MV-4-11 (cell line): ENCODE data around the gene RFTN2.
A peak's percentile ranks its signal among the peaks of the same experiment; 100 is the strongest.
"Not testable (repeated sequence)": the region's sequence is repeated elsewhere in the genome, so short reads cannot be mapped to it uniquely, and the experiment has no call there.

Experiments
- DNase-seq: peaks from one replicate; lab custom pipeline; 2025; lab: John Stamatoyannopoulos, UW

The RFTN2 gene

DNA sequence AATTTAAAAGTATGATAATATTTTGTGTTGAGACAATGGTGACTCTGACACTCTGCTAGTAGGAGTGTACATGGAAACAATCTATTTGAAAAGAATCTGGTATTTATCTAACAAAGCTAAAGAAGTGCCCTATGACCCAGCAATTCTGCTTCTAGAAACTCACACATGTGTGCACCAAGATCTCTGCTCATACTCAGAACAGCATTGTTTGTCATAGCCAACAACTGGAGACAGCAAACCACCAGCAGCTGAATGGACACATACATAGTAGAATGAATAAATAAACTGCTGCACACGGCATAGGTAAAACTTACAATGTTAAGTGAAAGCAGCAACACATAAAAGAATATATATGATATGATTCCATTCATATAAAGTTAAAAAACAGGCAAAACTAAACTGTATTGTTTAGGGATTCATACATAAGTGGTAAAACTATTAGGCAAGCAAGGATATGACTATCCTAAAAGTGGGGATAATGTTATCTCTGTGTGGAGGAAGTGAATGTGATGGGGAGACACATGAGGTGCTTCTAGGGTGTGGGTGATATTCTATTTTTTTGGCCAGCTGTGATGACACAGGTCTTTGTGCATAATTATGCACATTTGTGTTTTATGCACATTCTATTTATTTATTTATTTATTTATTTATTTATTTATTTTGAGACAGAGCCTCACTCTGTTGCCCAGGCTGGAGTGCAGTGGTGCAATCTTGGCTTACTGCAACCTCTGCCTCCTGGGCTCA lies 71.1 kb downstream of the RFTN2 start:
- DNase-seq = no peak

DNA sequence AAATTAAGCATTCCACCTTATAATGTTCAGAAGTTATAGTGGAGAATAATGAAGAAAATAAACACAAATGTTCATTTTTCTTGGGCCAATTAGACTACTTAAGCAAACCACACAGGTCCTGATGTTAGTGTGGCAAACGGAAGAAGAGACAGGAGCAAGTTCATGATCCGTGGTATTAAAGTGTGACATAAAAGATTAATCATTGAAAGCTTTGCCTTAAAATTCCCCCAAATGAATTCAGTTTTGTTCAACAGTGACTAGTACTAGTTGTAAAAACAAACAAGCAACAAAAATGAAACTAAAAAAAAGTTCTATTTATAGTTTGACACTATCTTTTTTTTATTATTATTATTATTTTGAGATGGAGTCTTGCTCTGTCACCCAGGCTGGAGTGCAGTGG lies 73.7 kb downstream of the RFTN2 start:
- DNase-seq = no peak

DNA sequence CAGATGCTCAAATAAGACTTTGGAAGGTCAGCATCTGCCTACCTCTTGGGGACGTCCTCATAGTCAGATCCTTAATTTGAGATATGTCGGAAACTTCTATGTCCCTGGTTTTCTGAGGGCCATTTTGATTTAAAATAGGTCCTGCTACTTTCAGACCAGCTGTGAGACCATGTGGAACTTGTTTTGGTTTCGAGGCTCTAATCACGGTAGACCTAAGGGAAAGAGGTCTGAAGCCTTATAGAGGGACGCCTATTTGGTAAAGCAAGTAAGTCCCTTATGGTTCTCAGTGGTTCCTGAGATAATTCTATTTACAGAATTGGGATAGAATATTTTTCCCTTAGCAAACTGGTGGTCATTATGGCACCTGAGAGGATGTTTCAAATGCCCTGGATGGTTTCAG lies 75.1 kb downstream of the RFTN2 start:
- no peak for DNase-seq

DNA sequence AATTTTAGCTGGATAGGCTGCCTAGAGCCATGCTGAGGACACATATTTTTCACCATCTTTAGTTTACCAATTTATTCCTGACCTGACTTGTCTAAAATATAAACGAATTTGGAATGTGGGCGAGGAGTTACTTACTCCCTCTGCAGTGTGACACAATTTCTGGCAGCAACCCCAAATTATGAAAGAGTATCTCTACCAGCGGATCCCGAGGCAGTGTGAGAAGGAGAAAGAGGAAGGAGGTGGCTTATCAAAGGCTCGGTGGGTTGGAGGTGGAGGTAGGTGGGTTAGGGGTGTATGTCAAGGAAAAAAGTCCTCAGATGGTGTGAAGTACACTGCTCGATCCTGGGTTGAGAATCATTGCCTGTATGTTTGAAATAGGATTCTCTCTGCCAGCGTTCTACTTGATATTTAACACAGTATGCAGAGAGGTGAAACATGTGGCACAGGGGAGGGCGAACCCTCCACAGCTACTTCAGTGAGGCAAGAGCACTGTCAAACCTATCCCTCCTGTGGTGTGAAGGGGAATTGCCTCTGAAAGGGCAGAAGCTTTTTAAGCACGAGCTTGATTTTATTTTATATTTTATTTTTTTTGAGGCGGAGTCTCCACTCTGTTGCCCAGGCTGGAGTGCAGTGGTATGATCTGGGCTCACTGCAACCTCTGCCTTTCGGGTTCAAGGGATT lies 76.0 kb downstream of the RFTN2 start:
- DNase-seq = peak; percentile 56

DNA sequence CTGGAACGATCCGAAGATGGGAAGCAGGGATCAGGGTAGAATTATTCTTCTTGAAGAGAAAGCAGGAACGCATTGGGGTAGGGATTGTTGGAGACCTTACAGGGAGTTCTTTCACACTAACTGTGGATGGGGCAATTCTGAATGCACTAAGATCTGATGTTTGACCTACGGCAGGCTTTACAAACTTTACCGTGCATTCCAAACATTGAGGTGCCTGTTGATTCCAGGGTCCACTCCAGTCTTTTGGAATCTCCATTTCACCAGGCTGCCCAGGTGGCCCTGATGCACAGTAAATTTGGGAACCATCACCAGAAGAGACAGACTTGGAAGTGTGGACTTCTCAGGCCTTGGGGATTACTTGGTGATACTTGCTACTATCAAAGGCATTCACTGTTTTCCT lies 76.9 kb downstream of the RFTN2 start:
- no peak for DNase-seq

DNA sequence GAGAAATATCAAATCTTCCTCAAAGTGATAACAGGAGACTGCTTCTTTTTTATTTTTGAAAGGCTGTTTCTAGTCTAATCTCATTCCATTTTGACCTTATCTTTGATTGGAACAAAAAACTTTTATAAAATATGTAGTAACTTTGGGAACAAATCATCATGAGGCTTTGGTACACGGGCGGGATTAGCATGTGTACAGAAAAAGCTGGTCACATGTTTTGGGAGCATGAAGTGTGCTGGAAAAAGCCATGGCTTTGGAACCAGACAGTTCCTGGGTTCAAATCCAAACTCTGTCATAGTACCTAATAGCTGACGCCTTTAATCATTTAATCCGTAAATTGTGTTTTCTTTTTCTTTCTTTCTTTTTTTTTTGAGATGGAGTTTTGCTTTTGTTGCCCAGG lies 78.2 kb downstream of the RFTN2 start:
- DNase-seq = no peak

DNA sequence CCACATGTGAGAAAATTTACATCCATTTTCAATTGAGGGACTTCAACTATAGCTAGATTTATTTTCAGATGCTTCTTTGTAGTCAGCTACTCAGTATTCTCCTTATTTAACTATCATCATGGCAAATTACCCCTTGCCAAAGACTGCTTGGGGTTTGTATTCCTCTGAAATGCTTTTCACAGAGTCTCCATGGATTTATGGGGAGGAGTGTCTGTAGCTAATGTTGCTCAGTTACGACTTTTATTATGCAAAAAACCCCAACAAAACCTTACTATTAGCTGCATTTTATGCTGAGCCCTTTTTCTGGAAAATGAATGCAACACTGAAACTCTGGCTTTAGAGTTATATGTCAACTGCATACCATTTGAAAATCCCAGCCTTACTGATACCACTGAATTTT lies 78.6 kb downstream of the RFTN2 start:
- no peak for DNase-seq

DNA sequence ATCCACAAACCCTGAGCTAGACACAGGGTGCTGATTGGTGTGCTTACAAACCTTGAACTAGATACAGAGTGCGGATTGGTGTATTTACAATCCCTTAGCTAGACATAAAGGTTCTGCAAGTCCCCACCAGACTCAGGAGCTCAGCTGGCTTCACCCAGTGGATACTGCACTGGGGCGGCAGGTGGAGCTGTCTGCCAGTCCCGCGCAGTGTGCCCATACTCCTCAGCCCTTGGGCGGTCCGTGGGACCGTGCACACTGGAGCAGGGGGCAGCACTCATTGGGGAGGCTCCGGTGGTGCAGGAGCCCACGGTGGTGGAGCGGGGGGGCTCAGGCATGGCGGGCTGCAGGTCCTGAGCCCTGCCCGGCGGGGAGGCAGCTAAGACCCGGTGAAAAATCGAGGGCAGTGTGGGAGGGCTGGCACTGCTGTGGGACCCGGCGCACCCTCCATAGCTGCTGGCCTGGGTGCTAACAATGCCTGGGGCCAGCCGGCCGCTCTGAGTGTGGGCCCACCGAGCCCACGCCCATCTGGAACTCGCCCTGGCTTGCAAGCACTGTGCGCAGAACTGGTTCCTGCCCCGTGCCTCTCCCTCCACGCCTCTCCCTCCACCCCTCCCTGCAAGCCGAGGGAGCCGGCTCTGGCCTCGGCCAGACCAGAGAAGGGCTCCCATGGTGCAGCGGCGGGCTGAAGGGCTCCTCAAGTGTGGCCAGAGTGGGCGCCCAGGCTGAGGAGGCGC lies 83.9 kb downstream of the RFTN2 start:
- DNase-seq = no peak

DNA sequence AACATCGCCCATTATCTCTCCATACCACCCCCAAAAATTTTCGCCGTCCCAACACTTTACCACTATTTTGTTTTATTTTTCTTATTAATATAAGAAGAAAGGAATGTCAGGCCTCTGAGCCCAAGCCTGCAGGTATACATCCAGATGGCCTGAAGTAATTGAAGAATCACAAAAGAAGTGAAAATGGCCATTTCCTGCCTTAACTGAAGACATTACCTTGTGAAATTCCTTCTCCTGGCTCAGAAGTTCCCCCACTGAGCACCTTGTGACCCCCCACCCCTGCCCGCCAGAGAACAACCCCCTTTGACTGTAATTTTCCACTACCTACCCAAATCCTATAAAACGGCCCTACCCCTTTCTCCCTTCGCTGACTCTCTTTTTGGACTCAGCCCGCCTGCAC lies 88.1 kb downstream of the RFTN2 start:
- not testable (repeated sequence) for DNase-seq

DNA sequence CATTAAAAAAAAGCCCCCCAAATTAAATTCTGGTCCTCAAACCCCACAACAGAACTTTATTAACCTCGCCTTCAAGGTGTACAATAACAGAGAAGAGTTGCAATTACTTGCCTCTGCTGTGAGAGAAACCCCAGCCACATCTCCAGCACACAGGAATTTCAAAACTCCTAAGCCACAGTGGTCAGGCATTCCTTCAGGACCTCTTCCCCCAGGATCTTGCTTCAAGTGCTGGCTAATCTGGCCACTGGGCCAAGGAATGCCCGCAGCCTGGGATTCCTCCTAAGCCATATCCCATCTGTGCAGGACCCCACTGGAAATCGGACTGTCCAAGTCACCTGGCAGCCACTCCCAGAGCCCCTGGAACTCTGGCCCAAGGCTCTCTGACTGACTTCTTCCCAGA lies 95.2 kb downstream of the RFTN2 start:
- DNase-seq = not testable (repeated sequence)

DNA sequence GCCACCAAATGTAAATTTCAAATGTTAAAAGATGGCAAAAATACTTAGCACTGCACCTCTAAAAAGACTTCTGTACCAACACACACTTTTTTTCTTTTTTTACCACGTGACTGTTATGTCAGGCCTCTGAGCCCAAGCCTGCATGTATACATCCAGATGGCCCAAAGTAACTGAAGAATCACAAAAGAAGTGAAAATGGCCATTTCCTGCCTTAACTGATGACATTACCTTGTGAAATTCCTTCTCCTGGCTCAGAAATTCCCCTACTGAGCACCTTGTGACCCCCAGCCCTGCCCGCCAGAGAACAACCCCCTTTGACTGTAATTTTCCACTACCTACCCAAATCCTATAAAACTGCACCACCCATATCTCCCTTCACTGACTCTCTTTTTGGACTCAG lies 97.1 kb downstream of the RFTN2 start:
- DNase-seq = not testable (repeated sequence)

DNA sequence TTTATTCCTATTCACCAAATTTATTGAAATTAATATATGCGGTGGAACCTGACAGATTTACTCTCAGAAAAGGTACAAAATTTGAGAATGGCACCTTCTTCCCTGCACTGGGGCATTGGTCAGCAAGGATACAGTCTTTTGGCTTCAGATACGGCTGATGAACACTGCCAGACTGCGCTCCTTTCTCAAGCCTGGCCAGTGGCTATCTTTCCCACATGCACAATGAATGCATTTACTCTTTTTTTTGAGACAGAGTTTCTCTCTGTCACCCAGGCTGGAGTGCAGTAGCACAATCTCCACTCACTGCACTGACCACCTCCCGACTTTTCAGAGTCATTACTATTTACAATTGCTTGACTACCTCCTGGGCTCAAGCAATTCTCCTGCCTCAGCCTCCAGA lies 97.9 kb downstream of the RFTN2 start:
- no peak for DNase-seq

DNA sequence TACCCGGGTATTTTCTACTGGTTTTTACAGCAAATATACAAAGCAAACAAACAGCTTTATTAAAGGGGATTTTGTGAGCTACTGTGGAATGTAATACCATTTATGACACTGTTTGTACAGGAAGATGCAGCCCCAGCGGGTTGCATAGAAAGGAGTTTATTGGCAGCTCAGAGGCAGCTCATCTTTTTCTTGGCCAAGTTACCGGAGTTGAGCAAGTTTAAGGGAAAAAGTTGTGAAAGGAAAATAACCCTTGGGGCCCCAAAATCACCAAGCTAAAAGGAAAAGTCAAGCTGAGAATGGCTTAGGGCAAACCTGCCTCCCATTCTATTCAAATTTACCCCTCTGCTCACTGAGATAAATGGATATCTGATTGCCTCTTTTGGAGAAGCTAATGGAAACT lies 98.8 kb downstream of the RFTN2 start:
- no peak for DNase-seq

DNA sequence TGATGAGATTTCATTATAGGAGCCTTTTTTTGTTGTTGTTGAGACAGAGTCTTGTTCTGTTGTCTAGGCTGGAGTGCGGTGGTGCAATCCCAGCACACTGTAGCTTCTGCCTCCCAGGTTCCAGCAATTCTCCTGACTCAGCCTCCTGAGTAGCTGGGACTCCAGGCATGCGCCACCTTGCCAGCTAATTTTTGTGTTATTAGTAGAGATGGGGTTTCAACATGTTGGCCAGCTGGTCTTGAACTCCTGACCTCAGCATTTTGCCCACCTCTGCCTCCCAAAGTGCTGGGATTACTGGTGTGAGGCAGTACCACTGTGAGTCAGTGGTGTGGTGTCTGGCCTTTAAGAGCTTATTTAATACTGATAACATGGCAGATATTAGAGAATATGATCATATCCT lies 99.4 kb downstream of the RFTN2 start:
- DNase-seq = no peak

DNA sequence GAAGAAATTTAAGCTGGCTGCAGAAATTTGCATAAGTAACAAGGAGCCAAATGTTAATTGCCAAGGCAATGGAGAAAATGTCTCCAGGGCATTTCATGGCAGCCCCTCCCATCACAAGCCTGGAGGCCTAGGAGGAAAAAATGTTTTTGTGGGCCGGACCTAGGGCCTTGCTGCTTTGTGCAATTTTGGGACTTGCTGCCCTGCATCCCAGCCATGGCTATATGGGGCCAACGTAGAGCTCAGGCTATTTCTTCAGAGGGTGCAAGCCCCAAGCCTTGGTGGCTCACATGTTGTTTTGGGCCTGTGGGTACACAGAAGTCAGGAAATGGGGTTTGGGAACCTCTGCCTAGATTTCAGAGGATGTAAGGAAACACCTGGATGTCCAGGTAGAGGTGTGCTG lies 101.8 kb downstream of the RFTN2 start:
- DNase-seq = no peak

DNA sequence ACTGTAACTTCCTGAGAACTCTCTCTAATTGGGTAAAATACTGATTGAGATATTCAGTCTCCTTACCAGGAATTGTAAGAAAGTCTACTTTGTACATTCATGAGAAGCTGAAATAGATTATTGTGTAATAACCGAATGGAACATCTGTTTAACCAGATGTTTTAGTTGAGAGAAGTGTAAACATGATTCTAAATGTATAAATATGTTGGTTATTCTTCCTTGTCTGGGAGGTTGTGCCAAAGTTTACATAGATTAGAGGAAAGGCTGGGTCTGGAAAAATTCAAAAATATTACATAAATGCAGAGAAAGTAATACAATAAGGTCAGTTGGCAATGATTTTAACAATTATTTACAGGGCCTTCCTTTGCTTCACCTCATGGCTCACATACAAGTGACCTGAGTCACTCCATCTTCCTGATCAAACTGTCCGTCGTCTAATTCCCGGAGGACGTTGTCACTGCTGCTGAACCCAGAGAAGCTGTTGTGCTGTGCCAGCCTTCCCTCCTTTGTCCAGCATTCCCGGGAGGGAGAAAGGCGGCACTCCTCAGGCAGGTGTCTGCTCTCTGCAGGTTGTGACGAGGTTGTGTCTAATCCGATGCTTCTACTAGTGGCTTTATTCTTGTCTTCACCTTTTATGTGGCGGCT lies 103.6 kb downstream of the RFTN2 start:
- peak; percentile 58 for DNase-seq

DNA sequence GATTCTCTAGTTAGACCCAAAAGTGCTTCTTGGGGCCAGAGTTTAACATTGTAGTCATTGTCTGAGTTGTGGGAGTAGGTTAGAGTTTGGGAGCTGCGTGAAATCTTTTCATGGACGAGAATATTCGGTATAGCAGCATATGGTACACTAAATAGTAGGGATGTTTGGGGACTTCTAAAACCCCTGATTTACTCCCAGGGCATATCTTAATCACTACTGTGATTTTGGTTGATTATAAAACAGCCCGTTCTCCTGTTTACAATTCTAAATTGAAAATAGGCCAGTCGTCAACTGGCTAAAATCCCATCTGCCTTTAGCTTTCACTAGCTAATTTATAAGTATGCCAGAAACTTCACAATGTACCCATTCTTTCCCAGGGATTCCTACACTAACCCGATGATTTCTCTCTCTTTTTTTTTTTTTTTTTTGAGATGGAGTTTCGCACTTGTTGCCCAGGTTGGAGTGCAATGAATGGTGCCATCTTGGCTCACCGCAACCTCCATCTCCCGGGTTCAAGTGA lies 115.2 kb downstream of the RFTN2 start:
- no peak for DNase-seq

DNA sequence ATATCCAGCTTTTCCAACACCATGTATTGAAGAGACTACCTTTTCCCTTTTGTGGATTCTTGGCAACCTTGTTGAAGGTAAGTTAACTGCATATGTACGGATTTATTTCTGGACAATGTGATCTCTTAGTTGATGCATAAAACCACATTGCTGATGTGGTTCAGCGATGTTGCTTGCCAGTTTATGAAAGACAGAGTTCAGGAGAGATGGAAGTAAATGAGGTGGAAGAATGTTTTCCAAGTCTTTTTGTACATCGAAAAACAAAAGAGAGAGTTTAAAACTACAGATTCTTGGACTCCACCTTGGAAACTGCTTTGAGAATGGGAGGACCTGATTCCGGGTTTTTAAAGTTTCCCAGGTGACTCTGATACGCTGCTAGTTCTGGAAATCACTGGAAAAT lies 115.7 kb downstream of the RFTN2 start:
- DNase-seq = no peak

DNA sequence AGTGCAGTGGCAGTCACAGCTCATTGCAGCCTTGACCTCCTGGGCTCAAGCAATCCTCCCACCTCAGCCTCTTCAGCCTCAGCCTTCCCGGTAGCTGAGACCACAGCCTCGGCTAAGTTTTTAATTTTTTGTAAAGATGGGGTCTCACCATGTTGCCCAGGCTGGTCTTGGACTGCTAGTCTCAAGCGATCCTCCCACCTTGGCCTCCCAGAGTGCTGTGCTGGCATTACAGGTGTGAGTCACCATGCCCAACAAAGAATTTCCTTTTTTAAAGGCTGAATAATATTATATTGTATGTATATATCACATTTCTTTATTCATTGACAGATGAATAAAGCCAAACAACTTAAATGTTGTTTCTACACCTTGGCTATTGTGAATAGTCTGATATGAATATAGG lies 117.0 kb downstream of the RFTN2 start:
- DNase-seq = no peak

DNA sequence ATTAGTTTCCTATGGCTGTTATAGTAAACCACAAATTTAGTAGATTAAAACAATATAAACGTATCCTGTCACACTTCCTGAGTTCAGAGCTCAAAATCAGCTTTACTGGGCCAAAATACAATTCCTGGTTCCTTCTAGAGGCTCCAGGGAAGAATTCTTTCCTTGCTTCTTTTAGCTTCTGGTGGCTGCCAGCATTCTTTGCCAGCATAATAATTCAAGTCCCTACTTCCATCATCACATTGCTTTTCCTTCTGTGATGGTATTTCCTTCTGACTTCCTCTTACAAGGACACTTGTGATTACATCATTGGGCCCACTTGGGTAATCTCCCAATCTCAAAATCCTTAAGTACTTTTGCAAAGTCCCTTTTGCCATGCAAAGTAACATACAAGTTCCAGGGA lies 118.9 kb downstream of the RFTN2 start:
- peak; percentile 64 for DNase-seq

DNA sequence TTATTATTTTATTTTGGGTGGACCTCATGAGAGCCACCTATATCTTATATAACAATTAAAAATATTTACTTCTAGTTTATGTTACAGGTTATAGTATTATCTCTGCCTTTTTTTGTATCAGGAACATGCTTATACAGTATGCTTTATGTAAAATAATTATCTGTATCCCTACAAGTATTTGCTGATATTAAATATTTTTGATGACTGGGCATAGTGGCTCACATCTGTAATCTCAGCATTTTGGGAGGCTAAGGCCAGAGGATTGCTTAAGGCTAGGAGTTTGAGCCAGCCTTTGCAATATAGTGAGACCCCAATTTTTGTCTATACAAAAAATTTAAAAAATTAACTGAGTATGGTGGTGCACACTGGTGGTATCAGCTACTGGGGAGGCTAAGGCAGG lies 119.9 kb downstream of the RFTN2 start:
- DNase-seq = no peak

DNA sequence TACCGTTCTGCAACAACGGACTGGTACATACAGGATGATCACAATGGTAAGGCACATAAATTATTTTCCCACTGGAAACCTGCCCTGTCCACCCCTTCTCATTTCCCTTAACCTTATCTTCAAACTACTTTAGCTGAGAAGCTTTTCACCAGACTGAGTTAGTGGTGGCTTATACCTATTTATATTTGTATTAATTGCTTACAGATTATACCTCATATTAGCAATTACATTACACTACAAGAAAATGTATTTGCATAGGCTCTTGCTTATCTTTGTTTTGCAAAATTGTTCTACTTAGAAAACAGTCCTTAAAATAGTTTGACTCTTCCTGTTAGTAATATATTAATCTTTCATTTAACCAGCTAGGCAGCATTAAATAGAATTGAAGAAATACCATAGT lies 124.1 kb downstream of the RFTN2 start:
- DNase-seq = not testable (repeated sequence)
